SU-DHL-6 (cell line): ENCODE data around the gene PACS2.
"Not testable (repeated sequence)": the region's sequence is repeated elsewhere in the genome, so short reads cannot be mapped to it uniquely, and the experiment has no call there.

Experiments
- H2AFZ ChIP-seq: fragments of 200-600 bp; sonication (generic); 2 replicates; pipeline ENCODE4 v1.6.1; 2014; ENCODE audit warnings: low read depth, mild to moderate bottlenecking, moderate library complexity, mixed read lengths, antibody characterized with exemption, low read length; ENCODE audit not compliant: severe bottlenecking
- H3F3A ChIP-seq: fragments of 200-600 bp; shearing (Covaris generic); 2 replicates; pipeline ENCODE4 v1.6.0; 2016; ENCODE audit warnings: antibody characterized with exemption, mild to moderate bottlenecking; ENCODE audit not compliant: insufficient read depth
- H3K27ac ChIP-seq: fragments of 200-600 bp; sonication (generic); 2 replicates; pipeline ENCODE4 v1.5.1; 2016; ENCODE audit warnings: low read depth, mild to moderate bottlenecking, low read length, moderate library complexity, mixed read lengths
- H3K27me3 ChIP-seq: fragments of 200-600 bp; sonication (generic), shearing (Covaris generic); 2 replicates; pipeline ENCODE4 v1.6.0; 2014; ENCODE audit warnings: mild to moderate bottlenecking, low read length
- H3K36me3 ChIP-seq: fragments of 200-600 bp; sonication (generic); 2 replicates; pipeline ENCODE4 v1.6.1; 2014; ENCODE audit warnings: mild to moderate bottlenecking, low read length, mixed read lengths
- H3K4me2 ChIP-seq: fragments of 300-600, 200-600 bp; shearing (Covaris generic), sonication (generic); 2 replicates; pipeline ENCODE4 v1.6.0; 2014; ENCODE audit warnings: low read length, low read depth, mild to moderate bottlenecking; ENCODE audit not compliant: poor library complexity, severe bottlenecking
- H3K4me3 ChIP-seq: fragments of 200-600 bp; sonication (generic); 2 replicates; pipeline ENCODE4 v1.5.1; 2014; ENCODE audit warnings: antibody characterized with exemption, low read length, mild to moderate bottlenecking, mixed read lengths; ENCODE audit not compliant: insufficient read depth, poor library complexity, severe bottlenecking
- H3K79me2 ChIP-seq: fragments of 200-600 bp; sonication (generic); 2 replicates; pipeline ENCODE4 v1.6.1; 2014; ENCODE audit warnings: mild to moderate bottlenecking, low read length, moderate library complexity; ENCODE audit not compliant: insufficient read depth
- H3K9ac ChIP-seq: fragments of 200-600 bp; sonication (generic); 2 replicates; pipeline ENCODE4 v1.7.0; 2014; ENCODE audit warnings: mild to moderate bottlenecking, low read length
- H3K9me2 ChIP-seq: fragments of 200-600 bp; sonication (generic); replicated peaks from 2 replicates; pipeline ENCODE4 v1.6.1; 2014; ENCODE audit warnings: low read length; ENCODE audit not compliant: insufficient read depth
- H3K9me3 ChIP-seq: fragments of 200-600 bp; sonication (generic); 2 replicates; pipeline ENCODE4 v1.6.1; 2014; ENCODE audit warnings: low read length, mixed read lengths; ENCODE audit not compliant: insufficient read depth
- H4K20me1 ChIP-seq: fragments of 200-600 bp; sonication (generic); 2 replicates; pipeline ENCODE4 v1.6.1; 2014; ENCODE audit warnings: low read depth, mild to moderate bottlenecking, antibody characterized with exemption, low read length, moderate library complexity, mixed read lengths
- CTCF ChIP-seq: fragments of 200-600 bp; sonication (generic); IDR thresholded peaks from one replicate; pipeline ENCODE4 v1.5.1; 2017; ENCODE audit warnings: antibody characterized with exemption, mild to moderate bottlenecking, low read length, moderate library complexity; ENCODE audit not compliant: insufficient read depth, poor library complexity, severe bottlenecking
- EZH2phosphoT487 ChIP-seq: fragments of 200-600 bp; sonication (generic), shearing (Covaris generic); conservative IDR thresholded peaks from 2 replicates; pipeline ENCODE4 v1.6.1; 2018; ENCODE audit warnings: mild to moderate bottlenecking, antibody characterized with exemption, low read length, moderate library complexity, mixed read lengths

The PACS2 gene

GRCh38 chr14:105285174-105285573 lies 29.4 kb upstream of the PACS2 start:
- Histone ChIP-seq H3K9me2 (no peaks in the 10 kb centered on the region), H3F3A (no peaks in the 10 kb centered on the region), H2AFZ (no peak overlapping the region), H3K4me2 (no peak overlapping the region), H3K4me3 (no peak overlapping the region), H3K27ac (no peak overlapping the region), H3K9me3 (no peaks in the 10 kb centered on the region), H4K20me1 (no peaks in the 10 kb centered on the region; the same call in 1 of the 2 replicates), H3K36me3 (no peaks in the 10 kb centered on the region), H3K79me2 (no peaks in the 10 kb centered on the region), H3K27me3 (no peaks in the 10 kb centered on the region), H3K9ac (no peak overlapping the region)
- TF ChIP-seq CTCF (no peak), EZH2phosphoT487 (no peak)

- TF ChIP-seq EZH2phosphoT487 (no peak), CTCF (no peak)
- H3K4me3 ChIP-seq, result no peak overlapping the region
- H3K36me3 ChIP-seq, result no peaks in the 10 kb centered on the region
- no peaks in the 10 kb centered on the region for H3F3A ChIP-seq
- no peak overlapping the region for H3K9ac ChIP-seq
- no peak overlapping the region for H2AFZ ChIP-seq
- no peaks in the 10 kb centered on the region for H3K9me2 ChIP-seq
- no peaks in the 10 kb centered on the region; the same call in 1 of the 2 replicates for H4K20me1 ChIP-seq
- H3K27me3 ChIP-seq, result no peaks in the 10 kb centered on the region
- H3K4me2 ChIP-seq, result no peak overlapping the region
- H3K27ac ChIP-seq, result no peak overlapping the region
- H3K9me3 ChIP-seq, result no peaks in the 10 kb centered on the region
- no peaks in the 10 kb centered on the region for H3K79me2 ChIP-seq
These were observed 27.8 kb upstream of the PACS2 start for GRCh38 chr14:105286759-105287144.

- H3K36me3 ChIP-seq, result no peaks in the 10 kb centered on the region
- H3K9ac ChIP-seq, result no peak overlapping the region
- no peaks in the 10 kb centered on the region for H3K79me2 ChIP-seq
- H3K27me3 ChIP-seq, result no peaks in the 10 kb centered on the region
- H3K27ac ChIP-seq, result no peak overlapping the region
- no peak overlapping the region for H2AFZ ChIP-seq
- H3K9me3 ChIP-seq, result no peaks in the 10 kb centered on the region
- no peak overlapping the region for H3K4me2 ChIP-seq
- TF ChIP-seq EZH2phosphoT487, result no peak
- no peak for TF ChIP-seq CTCF
- no peaks in the 10 kb centered on the region; the same call in 1 of the 2 replicates for H4K20me1 ChIP-seq
- no peaks in the 10 kb centered on the region for H3K9me2 ChIP-seq
- no peak overlapping the region for H3K4me3 ChIP-seq
- H3F3A ChIP-seq, result no peaks in the 10 kb centered on the region
These were observed 27.1 kb upstream of the PACS2 start for GRCh38 chr14:105287249-105288102.

- not testable (repeated sequence) for H3K79me2 ChIP-seq, H3K27ac ChIP-seq, H3K9me2 ChIP-seq, H4K20me1 ChIP-seq, H2AFZ ChIP-seq, H3F3A ChIP-seq, H3K4me3 ChIP-seq, H3K4me2 ChIP-seq, H3K9ac ChIP-seq, H3K9me3 ChIP-seq, H3K27me3 ChIP-seq, H3K36me3 ChIP-seq
These were observed 25.6 kb upstream of the PACS2 start for GRCh38 chr14:105288936-105289335.
